ENCODE measurements around the gene CENPP.

CENPP gene

GRCh38 chr9:92600462-92601261 is 274.9 kb downstream of the CENPP start:
- no peak for DNase-seq
- TF ChIP-seq CTCF (IDR thresholded peaks at IDR 0.05): no peak
- Histone ChIP-seq H3K27me3 (no peaks in the 10 kb centered on the region), H3K4me1 (peaks cover 0 to 66% (median 45%) of the 10 kb centered on the region in 4 donors), H3K36me3 (no peaks in the 10 kb centered on the region), H3K9me3 (no peaks in the 10 kb centered on the region), H3K4me3 (peak overlapping the region in 1 of 2 donors; percentile 8), H3K27ac (peak overlapping the region; percentile 80 to 84)
- intact Hi-C loops (cut with DNase I; ENCODE audit: low total_unique reads): no loop called here

GRCh38 chr9:92601451-92601850 is 275.7 kb downstream of the CENPP start:
- Histone ChIP-seq H3K27me3 (no peaks in the 10 kb centered on the region), H3K27ac (peak overlapping the region; percentile 80 to 84), H3K36me3 (no peaks in the 10 kb centered on the region), H3K4me3 (no peak overlapping the region), H3K9me3 (no peaks in the 10 kb centered on the region), H3K4me1 (peaks cover 0 to 64% (median 45%) of the 10 kb centered on the region in 4 donors)
- TF ChIP-seq CTCF (IDR thresholded peaks at IDR 0.05): no peak
- DNase-seq: no peak
- intact Hi-C loops (cut with DNase I; ENCODE audit: low total_unique reads): no loop called here

- DNase-seq: no peak
- Histone ChIP-seq H3K4me1 (peaks cover 0 to 64% (median 45%) of the 10 kb centered on the region in 4 donors), H3K27ac (peak overlapping the region; percentile 80 to 84), H3K36me3 (no peaks in the 10 kb centered on the region), H3K4me3 (no peak overlapping the region), H3K9me3 (no peaks in the 10 kb centered on the region), H3K27me3 (no peaks in the 10 kb centered on the region)
- intact Hi-C loops (cut with DNase I; ENCODE audit: low total_unique reads): no loop called here
- no peak for TF ChIP-seq CTCF (IDR thresholded peaks at IDR 0.05)
Observed at GRCh38 chr9:92602413-92602812, 276.7 kb downstream of the CENPP start.

- no peak for DNase-seq
- intact Hi-C loops (cut with DNase I; ENCODE audit: low total_unique reads): no loop called here
- Histone ChIP-seq H3K27ac (peak overlapping the region in 1 of 2 donors; percentile 7), H3K36me3 (no peaks in the 10 kb centered on the region), H3K4me3 (no peak overlapping the region), H3K9me3 (no peaks in the 10 kb centered on the region), H3K4me1 (peaks cover 0 to 64% (median 45%) of the 10 kb centered on the region in 4 donors), H3K27me3 (no peaks in the 10 kb centered on the region)
- TF ChIP-seq CTCF (IDR thresholded peaks at IDR 0.05): no peak
Observed at GRCh38 chr9:92603100-92603499, 277.3 kb downstream of the CENPP start.

- intact Hi-C loops (cut with DNase I; ENCODE audit: low total_unique reads): no loop called here
- H3K27ac ChIP-seq: no peak overlapping the region
Observed at GRCh38 chr9:92603990-92604389, 278.2 kb downstream of the CENPP start.

More at GRCh38 chr9:92603990-92604389, 278.2 kb downstream of the CENPP start:
- H3K9me3 ChIP-seq: no peaks in the 10 kb centered on the region
- H3K4me1 ChIP-seq: peaks cover 0 to 64% (median 44%) of the 10 kb centered on the region in 4 donors
- H3K4me3 ChIP-seq: no peak overlapping the region
- no peak for TF ChIP-seq CTCF (IDR thresholded peaks at IDR 0.05)
- H3K36me3 ChIP-seq: no peaks in the 10 kb centered on the region
- no peaks in the 10 kb centered on the region for H3K27me3 ChIP-seq
- DNase-seq: no peak
